ENCODE measurements around the gene GCK.
A peak's percentile ranks its signal among the peaks of the same experiment; 100 is the strongest.

GCK gene

GRCh38 chr7:44235582-44236332 lies 46.5 kb upstream of the GCK start:
- TF ChIP-seq BACH2 (CRISPR knock-in tag; IDR thresholded peaks at IDR 0.05; ENCODE audit: borderline replicate concordance) (no peak), SNAI2 (CRISPR knock-in tag; IDR thresholded peaks at IDR 0.05) (no peak), TCF4 (CRISPR knock-in tag; IDR thresholded peaks at IDR 0.05; ENCODE audit: borderline replicate concordance) (peak; percentile 26; the same call in 1 of the 2 replicates), CSDC2 (CRISPR knock-in tag; IDR thresholded peaks at IDR 0.05) (no peak), POU6F1 (CRISPR knock-in tag; IDR thresholded peaks at IDR 0.05; ENCODE audit: borderline replicate concordance, low read depth) (no peak), CREB5 (CRISPR knock-in tag; IDR thresholded peaks at IDR 0.05; ENCODE audit: low read depth) (no peak), CSRNP3 (CRISPR knock-in tag; IDR thresholded peaks at IDR 0.05) (no peak), ARNTL (CRISPR knock-in tag; IDR thresholded peaks at IDR 0.05; ENCODE audit: borderline replicate concordance, low read depth) (no peak)
- ATAC-seq = peak; percentile 7; the same call in 1 of the 3 replicates

- no peak for ATAC-seq
- no peak for TF ChIP-seq CSRNP3 (CRISPR knock-in tag; IDR thresholded peaks at IDR 0.05)
- no peak for TF ChIP-seq ZNF565 (CRISPR knock-in tag; conservative IDR thresholded peaks at IDR 0.05; ENCODE audit: low read depth)
- TF ChIP-seq OSR1 (CRISPR knock-in tag; IDR thresholded peaks at IDR 0.05) = no peak
- TF ChIP-seq POU6F1 (CRISPR knock-in tag; IDR thresholded peaks at IDR 0.05; ENCODE audit: borderline replicate concordance, low read depth) = no peak
- no peak for TF ChIP-seq ISL1 (CRISPR knock-in tag; IDR thresholded peaks at IDR 0.05)
- TF ChIP-seq SNAI2 (CRISPR knock-in tag; IDR thresholded peaks at IDR 0.05) = no peak
- no peak for TF ChIP-seq TCF4 (CRISPR knock-in tag; IDR thresholded peaks at IDR 0.05; ENCODE audit: borderline replicate concordance)
- no peak for TF ChIP-seq ZNF70 (CRISPR knock-in tag; IDR thresholded peaks at IDR 0.05)
- TF ChIP-seq CSDC2 (CRISPR knock-in tag; IDR thresholded peaks at IDR 0.05) = no peak
- TF ChIP-seq RARB (CRISPR knock-in tag; IDR thresholded peaks at IDR 0.05) = no peak
- TF ChIP-seq ZNF8 (CRISPR knock-in tag; IDR thresholded peaks at IDR 0.05) = no peak
- TF ChIP-seq ZC3H10 (CRISPR knock-in tag; IDR thresholded peaks at IDR 0.05) = no peak
- TF ChIP-seq TSHZ2 (CRISPR knock-in tag; IDR thresholded peaks at IDR 0.05) = no peak
- TF ChIP-seq PPARA (CRISPR knock-in tag; IDR thresholded peaks at IDR 0.05; ENCODE audit: borderline replicate concordance) = no peak
- TF ChIP-seq ESRRG (CRISPR knock-in tag; IDR thresholded peaks at IDR 0.05) = no peak
- no peak for TF ChIP-seq GLIS3 (CRISPR knock-in tag; IDR thresholded peaks at IDR 0.05)
- no peak for TF ChIP-seq CREB5 (CRISPR knock-in tag; IDR thresholded peaks at IDR 0.05; ENCODE audit: low read depth)
- TF ChIP-seq PATZ1 (CRISPR knock-in tag; IDR thresholded peaks at IDR 0.05; ENCODE audit: borderline replicate concordance) = no peak
- no peak for TF ChIP-seq ZFP3 (CRISPR knock-in tag; IDR thresholded peaks at IDR 0.05)
- TF ChIP-seq TOX (CRISPR knock-in tag; IDR thresholded peaks at IDR 0.05; ENCODE audit: borderline replicate concordance) = no peak
Observed at GRCh38 chr7:44235066-44235465, 45.8 kb upstream of the GCK start.
